GM12864 (cell line): ENCODE measurements around the gene HNF1A.

Experiments
- DNase-seq: peaks from one replicate; pipeline ENCODE4 v3.0.0-alpha.2; 2011; ENCODE audit warnings: low read depth
- H3K4me3 ChIP-seq: 2 replicates; pipeline ENCODE4 v1.5.1; 2011; ENCODE audit warnings: mild to moderate bottlenecking, low read depth, low read length, control low read depth
- CTCF ChIP-seq: IDR thresholded peaks from 2 replicates; pipeline ENCODE4 v1.5.1; 2011; ENCODE audit warnings: low read depth, mild to moderate bottlenecking, moderate library complexity, low read length, control low read depth, inconsistent platforms; ENCODE audit errors: missing control alignments

Gene HNF1A

DNA sequence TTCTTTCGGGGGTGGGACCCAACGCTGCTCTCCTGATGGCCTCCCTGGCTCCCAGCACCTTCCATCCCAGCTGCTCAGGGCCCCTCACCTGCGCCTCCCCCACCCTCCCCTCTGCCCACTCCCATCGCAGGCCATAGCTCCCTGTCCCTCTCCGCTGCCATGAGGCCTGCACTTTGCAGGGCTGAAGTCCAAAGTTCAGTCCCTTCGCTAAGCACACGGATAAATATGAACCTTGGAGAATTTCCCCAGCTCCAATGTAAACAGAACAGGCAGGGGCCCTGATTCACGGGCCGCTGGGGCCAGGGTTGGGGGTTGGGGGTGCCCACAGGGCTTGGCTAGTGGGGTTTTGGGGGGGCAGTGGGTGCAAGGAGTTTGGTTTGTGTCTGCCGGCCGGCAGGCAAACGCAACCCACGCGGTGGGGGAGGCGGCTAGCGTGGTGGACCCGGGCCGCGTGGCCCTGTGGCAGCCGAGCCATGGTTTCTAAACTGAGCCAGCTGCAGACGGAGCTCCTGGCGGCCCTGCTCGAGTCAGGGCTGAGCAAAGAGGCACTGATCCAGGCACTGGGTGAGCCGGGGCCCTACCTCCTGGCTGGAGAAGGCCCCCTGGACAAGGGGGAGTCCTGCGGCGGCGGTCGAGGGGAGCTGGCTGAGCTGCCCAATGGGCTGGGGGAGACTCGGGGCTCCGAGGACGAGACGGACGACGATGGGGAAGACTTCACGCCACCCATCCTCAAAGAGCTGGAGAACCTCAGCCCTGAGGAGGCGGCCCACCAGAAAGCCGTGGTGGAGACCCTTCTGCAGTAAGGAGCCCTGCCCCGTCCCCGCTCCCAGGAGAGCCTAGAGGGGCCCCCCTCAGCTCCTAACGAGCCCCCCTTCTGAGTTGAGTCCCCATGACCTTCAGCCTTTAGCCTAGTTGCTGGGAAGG is at the start of gene HNF1A:
HNF1A (plus strand) TSS at position 248 of the 924 bp plus-strand sequence; CDS start at position 474, 226 bp downstream.
- DNase-seq: no peak
- no peak for TF ChIP-seq CTCF
- no peak within 1 kb of the TSS for H3K4me3 ChIP-seq

DNA sequence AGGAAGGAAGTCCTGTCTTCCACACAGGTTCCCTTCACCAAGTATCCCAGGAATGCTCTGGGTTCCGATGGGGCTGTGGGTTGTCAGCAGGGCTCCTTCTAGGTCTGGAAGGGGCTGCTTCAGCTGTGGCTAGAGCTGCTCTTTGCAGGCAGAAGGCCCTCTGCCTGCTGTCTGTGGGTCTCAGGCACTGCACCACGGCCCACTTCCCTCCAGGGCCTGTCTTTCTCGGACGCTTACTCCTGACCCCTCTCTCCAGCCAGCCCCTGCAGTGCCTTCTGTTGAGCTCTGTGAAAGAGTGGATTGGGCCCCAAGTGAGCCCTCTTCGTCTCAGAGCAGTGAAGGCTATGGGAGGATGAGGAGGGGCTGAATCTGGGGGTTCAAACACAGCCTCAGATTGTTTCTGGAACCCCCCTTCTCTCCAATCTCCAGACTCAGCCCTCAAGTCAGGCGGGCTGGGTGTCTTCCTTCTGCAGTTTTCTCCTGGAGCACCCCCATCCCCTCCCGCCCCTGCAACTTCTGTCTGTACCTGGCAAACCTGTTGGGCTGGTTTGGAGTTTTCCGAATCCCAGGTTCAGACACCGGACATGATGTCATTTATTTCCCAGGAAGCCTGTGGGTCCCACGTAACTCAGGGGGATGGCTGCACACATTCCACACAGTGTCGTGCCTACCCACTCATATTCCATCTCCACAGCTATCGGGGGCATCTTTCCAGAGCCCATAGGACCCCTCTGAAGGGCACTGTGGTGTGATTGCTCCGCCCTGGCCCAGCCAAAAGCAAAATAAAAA is 49.3 kb upstream of the HNF1A start:
- no peak for TF ChIP-seq CTCF
- no peak overlapping the region for H3K4me3 ChIP-seq
- no peak for DNase-seq

GRCh38 chr12:120930032-120930431 is 48.3 kb upstream of the HNF1A start:
- no peak for TF ChIP-seq CTCF
- H3K4me3 ChIP-seq: no peak overlapping the region
- no peak for DNase-seq

DNA sequence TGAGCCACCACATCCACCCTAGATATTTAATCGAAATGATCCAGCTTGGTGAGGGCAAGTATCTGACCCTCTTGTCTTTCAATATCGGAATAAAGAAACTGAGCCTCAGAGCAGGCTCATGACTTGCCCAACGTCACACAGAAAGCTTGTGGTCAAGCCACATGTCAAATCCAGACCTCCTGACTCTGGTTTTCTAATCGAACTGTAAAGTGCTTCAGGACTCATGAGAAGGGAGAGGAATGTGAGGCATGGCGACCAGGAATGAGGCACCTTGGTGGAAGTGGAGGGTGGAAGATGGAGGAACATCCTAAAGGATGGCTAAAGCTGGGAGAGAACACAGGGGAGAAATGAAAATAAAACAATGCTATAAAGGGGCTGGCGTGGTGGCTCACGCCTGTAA is 46.3 kb upstream of the HNF1A start:
- TF ChIP-seq CTCF: no peak
- no peak overlapping the region for H3K4me3 ChIP-seq
- no peak for DNase-seq

DNA sequence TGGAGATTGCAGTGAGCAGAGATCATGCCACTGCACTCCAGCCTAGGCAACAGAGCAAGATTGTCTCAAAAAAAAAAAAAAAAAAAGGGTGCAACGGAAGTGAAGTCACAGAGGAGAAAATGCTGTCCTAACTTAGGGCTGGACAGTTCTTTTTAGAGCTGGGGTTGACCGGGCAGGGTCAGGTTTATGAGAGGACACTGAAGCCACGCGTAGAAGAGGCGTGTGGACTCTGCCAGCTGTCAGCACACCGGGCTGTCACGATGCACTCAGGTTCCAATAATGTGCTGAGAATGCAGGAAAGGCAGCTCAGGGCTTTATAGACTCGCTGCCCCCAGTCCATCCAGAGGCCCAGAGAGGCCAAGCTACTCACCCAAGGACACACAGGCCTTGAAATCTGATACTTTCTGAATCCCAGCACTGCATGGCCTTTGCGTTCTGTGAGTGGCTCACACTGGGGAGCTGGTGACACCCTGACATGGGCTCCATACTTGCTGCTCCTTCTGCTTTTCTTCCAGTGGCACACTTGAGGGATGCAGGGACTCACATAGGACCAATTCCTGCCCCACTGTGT is 45.3 kb upstream of the HNF1A start:
- no peak for TF ChIP-seq CTCF
- DNase-seq: no peak
- no peak overlapping the region for H3K4me3 ChIP-seq

DNA sequence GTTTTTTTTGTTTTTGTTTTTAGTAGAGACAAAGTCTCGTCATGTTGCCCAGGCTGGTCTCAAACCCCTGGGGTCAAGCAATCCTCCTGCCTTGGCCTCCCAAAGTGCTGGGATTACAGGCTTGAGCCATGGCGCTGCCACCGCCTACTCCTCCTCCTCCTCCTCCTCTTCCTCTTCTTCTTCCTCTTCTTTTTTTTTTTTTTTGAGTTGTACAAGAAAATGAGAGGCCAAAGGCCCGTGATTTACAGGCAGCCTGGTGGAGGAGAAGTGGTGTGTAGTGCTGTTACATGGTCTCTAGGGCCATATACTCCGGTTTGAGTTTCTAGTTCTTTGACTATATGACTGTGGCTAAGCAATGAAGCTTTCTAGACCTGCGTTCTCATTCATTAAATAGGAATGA is 44.6 kb upstream of the HNF1A start:
- H3K4me3 ChIP-seq: no peak overlapping the region
- no peak for TF ChIP-seq CTCF
- DNase-seq: no peak
